Stimulated activated CD8-positive, alpha-beta memory T cell treated with anti-CD3 and anti-CD28 coated beads, Interleukin-15, amount 100 ng/mL, for 1 hour (primary cell): ENCODE data around the gene HEXIM1.

ENCODE experiments used
- DNase-seq: peaks from one replicate; pipeline ENCODE4 v3.0.0-alpha.2; 2020; ENCODE audit warnings: low read depth

Gene HEXIM1

DNA sequence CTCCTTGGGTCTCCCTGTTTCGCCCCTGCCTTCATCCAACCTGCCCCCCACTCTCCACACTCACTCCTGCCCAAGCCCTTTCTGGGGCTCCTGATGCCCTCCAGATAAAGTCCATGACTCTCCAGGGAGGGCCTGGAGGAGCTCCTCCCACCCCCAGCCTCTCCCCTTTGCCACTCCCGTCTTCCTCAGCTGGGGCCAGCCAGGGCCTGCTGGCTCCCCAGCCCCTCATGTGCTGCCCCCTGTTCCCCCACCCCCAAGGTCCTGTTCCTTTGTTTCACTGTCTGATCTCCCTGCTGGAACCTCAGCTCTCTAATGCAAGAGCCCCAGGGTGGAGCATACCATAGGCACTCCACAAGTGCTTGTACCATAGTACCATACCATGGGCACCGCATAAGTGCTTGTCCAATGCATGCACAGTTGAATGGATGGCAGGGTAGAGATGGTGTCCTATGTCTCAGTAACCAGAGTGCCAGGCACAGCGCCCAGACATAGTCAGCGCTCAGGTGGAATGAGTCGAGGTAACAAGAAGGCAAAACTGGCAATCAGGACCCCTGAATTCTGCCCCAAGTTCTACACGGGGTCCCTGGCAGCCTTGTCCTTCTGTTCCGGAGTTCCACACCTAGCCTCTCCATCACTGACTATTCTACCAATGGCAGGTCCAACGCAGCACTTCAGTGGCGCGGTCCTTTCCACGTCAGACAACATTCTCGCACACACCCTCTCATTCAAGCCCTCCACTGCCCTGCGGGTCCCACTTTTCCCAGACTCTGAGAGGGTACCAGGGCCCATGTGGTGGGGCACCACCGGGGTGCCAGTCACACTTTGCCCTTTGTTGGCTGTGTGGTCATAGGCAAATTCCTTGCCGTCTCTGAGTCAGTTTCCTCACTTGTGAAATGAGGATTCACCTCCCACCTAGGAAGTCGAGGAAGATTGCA is 17.3 kb upstream of the HEXIM1 start:
- no peak for DNase-seq

DNA sequence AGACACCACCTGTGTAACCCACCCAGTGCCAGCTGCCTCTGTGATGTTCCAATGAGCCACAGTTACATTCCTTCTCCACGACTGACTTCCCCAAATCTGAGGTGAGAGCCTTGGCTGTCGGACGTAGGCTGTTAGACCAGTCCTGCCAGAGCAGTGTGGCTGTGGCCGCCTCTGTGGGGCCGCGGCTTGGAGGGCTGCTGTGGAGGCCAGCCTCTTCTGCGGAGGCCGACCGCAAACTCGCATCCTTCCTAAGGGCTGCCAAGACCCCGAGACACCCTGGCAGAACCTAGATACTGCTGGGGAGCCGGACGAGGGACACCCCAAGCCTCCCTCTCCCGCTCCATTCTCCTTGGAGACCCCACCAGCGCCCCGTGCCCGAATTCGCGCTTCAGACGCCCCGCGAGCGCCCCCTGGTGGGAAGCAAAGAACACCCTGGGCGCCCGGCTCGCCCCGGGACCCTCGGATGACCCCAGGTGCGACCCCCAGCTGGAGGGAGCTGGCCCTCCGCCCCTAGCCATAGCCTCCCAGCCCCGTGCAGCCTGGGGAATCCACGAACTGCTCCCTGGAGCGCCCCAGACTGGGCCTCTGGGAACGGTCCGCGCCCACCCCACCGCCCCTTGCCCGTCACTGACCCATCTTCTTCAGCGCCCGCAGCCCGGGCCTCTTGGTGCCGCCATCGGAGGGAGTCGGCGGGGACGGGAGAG is 16.5 kb upstream of the HEXIM1 start:
- DNase-seq = no peak

DNA sequence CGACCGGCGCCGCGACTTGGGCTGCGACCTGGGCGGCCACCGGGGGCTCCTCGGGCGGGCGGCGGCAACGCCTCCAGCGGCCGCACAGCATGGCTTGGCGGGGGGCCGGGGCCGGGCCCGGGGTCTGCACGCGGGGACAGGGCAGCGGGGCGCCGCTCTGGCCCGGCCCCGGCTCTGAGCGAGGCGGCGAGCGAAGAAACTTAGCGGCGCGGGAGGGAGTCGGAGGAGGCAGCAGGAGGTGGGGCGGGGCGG is 16.0 kb upstream of the HEXIM1 start, which contains the start of gene PLCD3:
PLCD3 (minus strand) TSS at position 196 of the 252 bp plus-strand sequence; CDS start at position 91, 105 bp downstream.
- DNase-seq = no peak

DNA sequence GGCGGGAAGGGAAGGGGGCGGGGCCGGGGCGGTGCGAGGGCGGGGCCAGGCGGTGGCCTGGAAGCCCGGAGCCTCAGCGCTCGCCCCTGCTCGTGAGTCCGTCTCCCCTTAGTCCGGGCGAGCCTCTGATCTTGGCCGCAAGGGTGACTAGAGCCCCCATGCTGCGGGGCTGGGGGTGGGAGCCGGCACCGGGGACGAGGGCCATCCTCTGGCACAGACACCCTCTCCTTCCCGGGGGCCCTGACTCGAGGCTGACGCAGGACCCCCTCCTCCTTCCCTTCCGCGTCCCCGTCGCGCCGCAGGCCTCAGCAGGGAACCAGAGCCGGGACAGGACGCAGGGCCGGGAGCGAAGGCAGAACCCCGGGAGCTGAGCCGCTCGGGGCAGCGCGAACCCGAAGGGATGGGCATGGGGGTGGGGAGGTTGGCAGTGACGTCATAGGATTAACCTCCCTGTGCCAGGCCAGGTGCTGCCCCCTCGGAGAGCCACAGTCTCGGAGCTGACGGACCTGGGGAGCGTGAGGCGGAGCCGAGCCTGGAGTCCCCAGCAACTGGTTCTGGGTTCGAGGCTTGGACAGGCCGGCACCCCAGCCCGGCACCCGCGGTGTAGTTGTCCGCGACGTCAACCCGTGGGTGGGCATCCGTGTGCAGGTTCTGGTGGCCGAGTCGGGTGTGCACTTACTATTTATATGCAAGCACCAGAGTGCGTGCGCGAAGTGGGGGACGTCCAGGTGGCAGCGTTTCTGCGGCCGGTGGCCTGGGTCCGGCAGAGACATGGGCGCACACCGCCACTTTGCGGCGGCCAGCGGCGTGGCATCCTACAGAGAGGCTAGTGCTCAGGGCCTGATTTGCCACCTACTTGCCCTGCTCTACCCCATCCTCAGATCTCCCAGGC is 15.5 kb upstream of the HEXIM1 start:
- no peak for DNase-seq

DNA sequence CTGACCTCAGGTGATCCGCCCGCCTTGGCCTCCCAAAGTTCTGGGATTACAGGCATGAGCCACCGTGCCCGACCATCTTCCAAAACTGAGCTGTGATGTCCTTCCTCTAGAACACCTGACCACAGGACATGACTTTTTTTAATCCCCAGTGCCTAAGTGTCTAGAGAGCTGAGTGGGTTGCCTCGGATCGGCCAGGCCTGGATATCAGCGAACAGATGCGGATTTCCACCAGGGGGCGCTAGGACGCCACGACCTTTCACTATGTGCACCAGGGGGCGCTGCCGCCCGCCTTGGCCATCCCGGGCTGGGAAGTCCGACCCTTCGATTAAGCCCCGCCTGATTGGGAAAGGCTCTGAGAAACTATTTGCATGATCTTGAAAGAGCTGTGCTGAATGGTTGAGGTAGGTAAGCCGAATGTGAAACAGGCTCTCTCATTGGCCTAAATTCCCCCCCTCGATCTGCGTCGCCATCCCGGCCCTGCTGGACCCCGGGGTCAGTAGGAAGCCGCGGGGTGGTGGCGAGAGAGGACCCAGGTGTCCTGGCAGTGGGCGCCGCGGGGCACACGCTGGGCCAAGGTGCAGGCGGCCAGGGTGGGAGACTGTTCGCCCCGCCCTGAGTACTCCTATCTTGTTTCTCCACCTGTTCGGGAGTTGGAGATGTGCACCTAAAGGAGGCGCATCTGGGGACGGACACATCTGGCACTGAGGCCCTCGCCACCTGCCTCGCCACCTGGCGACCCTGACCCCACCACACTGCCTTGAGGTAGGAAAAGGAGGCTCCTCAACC is 12.9 kb upstream of the HEXIM1 start, which contains the start of gene ACBD4:
ACBD4 (plus strand) TSS at position 496 of the 786 bp plus-strand sequence. CDS start 458 bp downstream, outside the sequence.
- peak; percentile 95 for DNase-seq

DNA sequence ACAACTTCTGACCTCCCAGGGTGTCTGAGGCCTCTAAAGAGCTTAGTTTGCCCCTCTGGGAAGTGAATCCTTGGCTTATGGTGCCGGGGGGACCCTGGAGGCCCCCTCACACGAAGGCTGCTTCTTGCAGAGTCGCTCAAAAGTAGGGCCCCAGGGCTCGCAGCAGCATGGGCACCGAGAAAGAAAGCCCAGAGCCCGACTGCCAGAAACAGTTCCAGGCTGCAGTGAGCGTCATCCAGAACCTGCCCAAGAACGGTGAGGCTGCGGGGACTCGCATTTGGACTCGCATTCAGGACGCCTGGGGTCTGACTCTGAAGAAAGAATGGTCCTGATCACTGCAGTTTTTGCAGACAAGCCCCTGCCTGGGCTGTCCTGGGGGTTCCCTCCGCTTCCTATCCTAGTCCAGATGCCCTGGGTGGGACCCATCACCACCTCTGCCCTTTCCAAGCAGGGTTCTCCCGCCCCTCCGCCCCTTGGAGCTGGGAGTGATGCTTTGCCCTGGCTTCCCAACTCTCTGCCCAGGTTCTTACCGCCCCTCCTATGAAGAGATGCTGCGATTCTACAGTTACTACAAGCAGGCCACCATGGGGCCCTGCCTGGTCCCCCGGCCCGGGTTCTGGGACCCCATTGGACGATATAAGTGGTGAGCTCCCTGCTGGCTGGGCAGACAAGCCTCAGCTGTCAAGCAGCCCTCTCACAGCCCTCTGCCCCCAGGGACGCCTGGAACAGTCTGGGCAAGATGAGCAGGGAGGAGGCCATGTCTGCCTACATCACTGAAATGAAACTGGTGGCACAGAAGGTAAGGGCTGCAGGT is 12.1 kb upstream of the HEXIM1 start:
- no peak for DNase-seq

DNA sequence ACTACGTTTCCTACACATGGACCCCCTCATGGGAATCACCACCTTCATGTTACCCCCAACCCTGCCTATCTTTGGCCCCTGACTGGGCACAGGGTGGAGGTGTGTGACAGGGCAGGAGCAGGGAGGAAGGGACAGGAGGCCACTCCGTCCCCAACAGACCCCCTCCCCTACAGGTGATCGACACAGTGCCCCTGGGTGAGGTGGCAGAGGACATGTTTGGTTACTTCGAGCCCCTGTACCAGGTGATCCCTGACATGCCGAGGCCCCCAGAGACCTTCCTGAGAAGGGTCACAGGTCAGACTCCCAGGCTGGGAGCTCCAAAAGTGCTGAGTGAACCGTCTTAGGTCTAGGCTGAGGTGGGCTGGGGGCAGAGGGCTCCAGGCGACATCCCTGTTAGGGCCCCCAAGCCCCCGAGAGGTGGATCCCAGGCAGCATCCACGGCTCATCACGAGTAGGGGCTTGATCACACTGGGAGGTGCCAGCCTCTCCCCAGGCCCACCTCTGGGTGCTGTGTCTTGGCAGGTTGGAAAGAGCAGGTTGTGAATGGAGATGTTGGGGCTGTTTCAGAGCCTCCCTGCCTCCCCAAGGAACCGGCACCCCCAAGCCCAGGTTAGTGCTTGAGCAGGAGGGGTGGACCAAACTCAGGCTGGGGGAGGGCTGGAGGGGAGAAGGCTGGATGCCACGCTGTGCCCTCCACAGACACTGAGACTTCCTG is 11.3 kb upstream of the HEXIM1 start:
- no peak for DNase-seq

DNA sequence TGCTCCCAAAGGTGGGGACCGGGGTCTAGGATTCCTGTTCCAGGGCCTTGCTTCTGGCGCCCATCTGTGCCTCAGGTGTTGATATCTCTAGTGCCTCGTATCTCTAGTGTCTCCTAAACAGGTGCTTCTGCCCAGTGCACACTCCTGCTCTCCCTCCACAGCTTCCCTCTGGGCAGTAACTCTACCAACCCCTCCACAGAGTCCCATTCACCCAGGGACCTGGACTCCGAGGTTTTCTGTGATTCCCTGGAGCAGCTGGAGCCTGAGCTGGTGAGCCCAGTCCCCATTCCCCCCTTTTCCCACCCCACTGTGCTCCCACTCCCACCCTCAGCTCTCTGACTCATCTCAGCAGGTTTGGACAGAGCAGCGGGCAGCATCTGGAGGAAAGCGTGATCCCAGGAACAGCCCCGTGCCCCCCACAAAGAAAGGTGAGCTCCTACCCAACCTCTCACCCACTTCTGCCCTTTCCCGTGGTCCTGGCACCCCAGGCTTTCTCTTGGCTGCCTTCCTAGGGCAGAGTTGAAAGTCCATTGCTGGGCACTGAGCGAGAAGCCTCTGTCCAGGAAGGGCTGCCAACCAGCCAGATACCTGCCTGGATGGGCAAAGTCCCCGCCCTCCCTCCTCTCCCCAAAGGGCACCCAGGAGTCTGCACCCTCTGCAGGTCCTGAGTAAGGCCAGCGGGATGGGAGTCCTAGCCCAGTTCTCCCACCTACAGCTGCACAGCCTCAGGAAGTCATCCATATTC is 10.5 kb upstream of the HEXIM1 start:
- DNase-seq = no peak

DNA sequence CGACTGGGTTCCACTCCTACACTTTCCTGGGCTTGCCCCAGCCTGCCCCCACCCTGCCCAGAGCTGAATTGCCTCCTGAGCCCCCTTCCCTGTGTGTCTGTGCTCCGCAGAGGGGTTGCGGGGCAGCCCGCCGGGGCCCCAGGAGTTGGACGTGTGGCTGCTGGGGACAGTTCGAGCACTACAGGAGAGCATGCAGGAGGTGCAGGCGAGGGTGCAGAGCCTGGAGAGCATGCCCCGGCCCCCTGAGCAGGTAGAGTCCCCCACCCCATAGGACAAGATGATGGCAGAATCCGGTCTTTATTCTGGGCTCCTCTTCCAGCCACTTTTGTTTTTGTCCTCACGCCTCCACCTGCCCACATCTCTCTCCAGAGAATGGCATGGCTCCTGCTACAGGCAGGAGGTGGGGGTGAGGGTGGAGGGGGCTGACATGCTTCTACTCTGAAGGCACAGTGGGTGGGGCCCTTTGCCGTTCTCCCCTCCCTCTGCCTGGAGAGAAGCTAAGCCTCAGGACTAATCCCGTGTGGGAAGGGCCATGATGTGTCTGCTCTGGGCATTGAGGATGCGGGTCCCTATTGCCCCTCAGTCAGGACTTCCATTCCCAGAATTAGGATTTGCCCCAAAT is 9.3 kb upstream of the HEXIM1 start:
- no peak for DNase-seq

DNA sequence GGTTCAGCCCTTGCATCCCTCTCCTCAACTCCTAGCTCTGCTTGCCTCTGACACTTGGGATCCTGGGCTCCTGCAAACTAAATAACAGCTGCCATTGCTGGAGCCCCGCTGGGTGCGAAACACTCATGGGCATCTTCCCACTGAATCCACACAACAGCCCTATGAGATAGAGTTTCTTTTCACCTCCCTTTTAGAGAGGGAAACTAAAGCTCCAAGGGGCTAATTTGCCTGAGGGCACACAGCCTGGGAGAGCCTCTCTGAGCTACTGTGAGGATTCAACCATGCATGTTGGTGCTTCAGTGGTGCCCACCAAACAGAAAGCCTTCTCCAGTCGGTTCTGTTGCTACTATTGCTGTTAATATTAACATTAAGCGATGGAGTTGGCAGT is 8.7 kb upstream of the HEXIM1 start:
- no peak for DNase-seq

DNA sequence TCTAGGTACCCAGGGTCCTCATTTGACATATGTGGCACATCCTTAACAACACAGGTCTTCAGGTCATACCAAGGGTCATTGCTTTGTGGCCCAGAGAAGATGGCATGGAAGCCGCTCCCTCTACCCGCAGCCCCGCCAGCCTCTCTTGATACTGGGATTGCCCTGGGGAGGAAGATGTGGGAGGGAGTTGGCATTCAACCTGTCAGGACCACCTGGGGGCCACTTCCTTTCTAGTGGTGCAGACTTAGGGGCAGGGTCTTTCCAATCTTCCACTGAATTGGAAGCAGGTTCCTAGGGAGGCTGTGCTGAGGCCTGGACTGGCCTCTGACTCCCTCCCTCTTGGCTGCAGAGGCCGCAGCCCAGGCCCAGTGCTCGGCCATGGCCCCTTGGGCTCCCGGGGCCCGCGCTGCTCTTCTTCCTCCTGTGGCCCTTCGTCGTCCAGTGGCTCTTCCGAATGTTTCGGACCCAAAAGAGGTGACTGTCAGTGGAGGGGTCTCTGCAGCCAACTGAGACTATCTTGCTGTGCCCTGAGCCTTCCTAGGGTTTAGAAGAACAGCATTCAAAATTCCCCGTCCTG is 5.1 kb upstream of the HEXIM1 start:
- DNase-seq = no peak

DNA sequence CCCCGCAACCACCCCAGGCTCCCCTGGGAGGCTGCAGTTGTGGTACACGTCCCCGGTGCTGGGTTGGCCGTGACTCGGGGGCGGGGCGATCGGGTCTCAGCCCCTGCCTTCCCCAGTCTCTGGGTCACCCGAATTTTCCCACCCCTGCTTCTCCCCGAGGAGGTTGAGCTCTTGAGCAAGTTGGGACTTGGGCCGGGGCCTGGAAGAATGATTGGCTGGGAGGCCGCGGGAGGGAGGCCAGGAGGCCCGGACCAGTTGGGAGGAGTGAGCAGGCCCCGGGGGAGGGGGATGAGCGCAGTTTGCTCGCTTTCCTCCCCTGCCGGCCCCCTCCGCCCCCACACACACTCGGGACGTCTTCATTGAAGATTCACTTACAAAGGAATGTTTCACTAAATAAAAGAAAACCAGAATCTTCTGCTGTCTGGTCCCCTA is 4.5 kb upstream of the HEXIM1 start:
- DNase-seq = no peak

DNA sequence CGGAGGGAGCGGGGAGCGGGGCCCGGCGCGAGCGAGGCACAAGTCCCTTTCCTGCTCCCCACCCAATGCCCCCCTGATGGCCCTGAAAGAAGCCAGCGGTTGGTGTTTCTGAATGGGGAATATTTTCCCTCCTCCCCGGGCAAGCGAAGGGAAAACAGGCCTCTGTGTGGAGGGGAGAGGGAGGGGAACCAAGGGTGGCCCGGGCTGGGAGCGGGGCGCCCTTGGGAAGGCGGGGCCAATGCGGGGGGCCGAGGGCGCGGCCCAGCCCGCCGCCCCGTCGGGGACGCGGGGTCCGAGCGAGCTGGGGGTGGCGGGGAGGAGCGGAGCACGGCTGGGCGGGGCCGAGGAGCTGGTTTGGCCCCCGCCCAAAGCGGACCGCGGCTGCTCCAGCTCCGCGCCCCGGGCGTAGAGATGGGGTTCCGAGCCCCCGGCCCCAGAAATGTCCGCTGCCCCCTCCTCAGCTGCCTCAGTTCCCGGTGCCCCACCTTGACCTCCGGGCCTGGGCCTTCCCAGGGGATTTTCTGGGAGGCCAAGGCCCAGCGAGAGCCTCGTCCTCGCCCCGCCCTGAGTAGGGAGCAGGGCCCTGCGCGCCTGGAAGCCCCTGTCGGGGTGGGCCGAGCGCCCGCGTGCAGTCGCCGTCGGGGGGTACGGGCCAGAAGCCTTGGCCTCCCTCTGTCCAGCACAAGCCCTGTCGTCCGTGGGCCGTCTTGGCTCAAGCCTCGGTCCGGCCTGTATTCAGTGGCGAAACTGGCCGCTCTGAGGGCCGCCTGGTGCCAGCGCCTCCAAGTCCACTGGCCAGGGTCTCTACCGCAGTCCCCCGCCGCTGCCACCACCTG is 3.9 kb upstream of the HEXIM1 start:
- DNase-seq = no peak

DNA sequence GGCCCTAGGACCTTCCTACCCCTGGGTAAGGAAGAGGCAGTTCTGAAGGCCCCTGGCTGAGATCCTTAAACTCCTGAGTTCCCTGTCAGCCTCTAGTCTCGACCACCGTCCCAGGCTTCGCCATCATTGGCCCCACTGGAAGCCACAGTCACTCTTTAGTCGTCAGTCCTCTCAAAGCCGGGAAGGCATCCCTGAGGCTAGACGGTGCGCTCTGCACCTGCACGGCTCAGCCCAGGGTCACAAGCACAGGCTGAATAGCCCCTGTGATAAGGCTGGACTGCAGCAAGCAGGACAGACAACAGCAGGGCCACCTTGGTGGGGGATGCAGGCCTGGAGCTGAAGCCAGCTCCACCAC is 3.3 kb upstream of the HEXIM1 start:
- DNase-seq = no peak

DNA sequence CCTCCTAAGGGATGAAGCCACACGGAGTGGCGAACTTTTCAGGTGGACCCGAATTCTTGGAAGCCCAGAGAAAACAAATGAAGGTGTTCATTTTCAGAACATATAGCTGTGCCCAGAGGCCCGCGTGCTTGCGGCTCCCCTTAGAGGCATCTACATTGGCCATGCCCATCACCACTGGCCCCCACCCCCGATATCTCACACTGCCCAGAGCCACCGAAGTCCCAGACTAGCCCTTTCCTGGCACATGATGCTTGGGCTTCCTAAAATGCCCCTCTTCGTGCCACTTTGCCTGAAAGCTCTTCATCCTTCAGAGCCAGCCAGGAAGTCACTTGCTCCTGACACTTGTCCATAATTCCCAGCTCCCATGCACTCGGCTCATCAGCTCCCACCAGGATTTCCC is 2.1 kb upstream of the HEXIM1 start:
- DNase-seq = no peak

DNA sequence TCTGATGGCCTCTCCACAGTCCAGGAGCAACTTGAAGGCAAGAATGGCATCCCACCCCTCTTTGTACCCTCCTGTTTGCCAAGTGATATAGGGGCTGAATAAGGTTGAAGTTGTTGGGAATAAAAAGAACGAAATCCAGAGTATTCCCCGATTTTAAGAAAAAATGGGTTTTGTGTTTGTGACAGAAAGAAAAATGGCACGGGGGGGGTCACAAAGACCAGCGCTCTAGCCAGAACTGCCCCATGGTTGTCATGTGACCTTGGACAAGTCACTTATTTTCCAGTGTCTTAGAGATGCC is 1.7 kb upstream of the HEXIM1 start:
- no peak for DNase-seq

DNA sequence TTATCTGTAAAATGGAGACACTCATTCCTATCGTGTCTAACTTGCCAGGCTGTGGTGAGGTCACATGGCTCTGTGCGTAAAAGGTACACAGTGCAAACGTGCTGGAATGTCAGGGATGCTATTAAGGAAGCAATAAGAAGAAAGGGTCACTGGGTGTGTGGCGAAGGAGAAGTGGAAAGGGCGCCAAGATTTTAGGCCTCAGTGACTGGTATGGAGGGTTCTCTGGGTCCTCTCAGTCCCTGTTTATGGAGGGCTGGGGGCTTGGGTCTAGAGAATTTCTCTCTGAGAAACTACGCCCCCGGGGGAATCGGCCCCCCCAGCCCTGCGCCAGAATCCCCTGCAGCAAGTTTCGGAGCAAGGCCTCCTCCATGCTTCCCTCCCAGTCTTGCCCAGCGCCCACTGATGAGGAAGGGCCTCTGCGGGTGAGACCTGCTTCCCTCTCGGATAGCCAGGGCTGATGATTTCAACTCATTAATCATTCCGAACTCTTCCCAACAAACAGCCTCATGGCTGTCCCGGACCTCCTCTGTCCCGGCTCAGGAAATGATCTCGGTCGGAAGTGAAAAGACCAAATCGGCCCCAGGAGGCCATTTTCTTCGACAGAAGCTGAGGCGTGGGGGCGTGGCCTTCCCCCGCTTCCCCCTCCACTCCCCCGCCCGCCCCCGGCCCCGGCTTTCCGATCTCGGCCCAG is 1.2 kb upstream of the HEXIM1 start:
- peak; percentile 41 for DNase-seq
